Memory B cell (primary cell): Measurements from ENCODE around the gene LRRC45.

Experiments used
- ATAC-seq: fragments of 150-1000 bp; cut with Tn5 transposase; 2 replicates; pipeline ENCODE4 v1.10.0; 2021; ENCODE audit warnings: low read depth, mild to moderate bottlenecking, moderate library complexity
- DNase-seq, 2 donors: peaks; one replicate each; pipeline ENCODE4 v3.0.0; 2022; ENCODE audit warnings: low spot score in 2 of 2
- H3K27ac Mint-ChIP-seq: one replicate; pipeline ENCODE4 v1.8.0; 2022; ENCODE audit warnings: mild to moderate bottlenecking, moderate library complexity, mixed read lengths
- H3K27me3 Mint-ChIP-seq: one replicate; pipeline ENCODE4 v1.8.0; 2022; ENCODE audit warnings: mixed read lengths
- H3K36me3 Mint-ChIP-seq: one replicate; pipeline ENCODE4 v1.8.0; 2022; ENCODE audit warnings: mild to moderate bottlenecking, mixed read lengths
- H3K4me1 Mint-ChIP-seq: one replicate; pipeline ENCODE4 v1.8.0; 2022; ENCODE audit warnings: mixed read lengths
- H3K4me3 Mint-ChIP-seq: one replicate; pipeline ENCODE4 v1.8.0; 2022; ENCODE audit warnings: mild to moderate bottlenecking, moderate library complexity, mixed read lengths
- H3K9me3 Mint-ChIP-seq: one replicate; pipeline ENCODE4 v1.8.0; 2022; ENCODE audit warnings: mixed read lengths

LRRC45 gene

GRCh38 chr17:82070611-82071010, 47.5 kb downstream of the LRRC45 start:
- H3K27ac Mint-ChIP-seq = no peak overlapping the region
- H3K4me3 Mint-ChIP-seq = no peak overlapping the region
- no peak for ATAC-seq
- H3K9me3 Mint-ChIP-seq = no peaks in the 10 kb centered on the region
- H3K36me3 Mint-ChIP-seq = no peaks in the 10 kb centered on the region
- no peak for DNase-seq
- no peaks in the 10 kb centered on the region for H3K4me1 Mint-ChIP-seq
- no peaks in the 10 kb centered on the region for H3K27me3 Mint-ChIP-seq

DNA sequence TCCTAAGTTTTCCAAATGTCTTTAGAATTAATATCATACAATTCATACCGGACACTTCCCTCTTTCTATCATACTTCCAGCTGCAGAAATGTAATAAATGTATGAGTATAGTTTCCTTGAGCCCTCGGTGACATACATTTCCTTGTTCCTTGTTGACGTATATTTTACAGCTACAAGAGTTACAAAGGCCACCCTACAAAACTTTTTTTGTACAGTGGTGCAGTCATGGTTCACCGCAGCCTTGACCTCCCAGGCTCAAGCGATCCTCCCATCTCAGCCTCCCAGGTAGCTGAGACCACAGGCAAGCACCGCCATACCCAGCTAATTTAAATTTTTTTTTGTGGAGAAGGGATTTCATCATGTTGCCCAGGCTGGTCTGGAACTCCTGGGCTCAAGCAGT, 49.7 kb downstream of the LRRC45 start:
- no peak for ATAC-seq
- DNase-seq = no peak
- Mint-ChIP-seq H3K27ac (no peak overlapping the region), H3K36me3 (no peaks in the 10 kb centered on the region), H3K27me3 (peaks cover 3% of the 10 kb centered on the region), H3K4me3 (no peak overlapping the region), H3K4me1 (no peaks in the 10 kb centered on the region), H3K9me3 (no peaks in the 10 kb centered on the region)

- Mint-ChIP-seq H3K27ac (no peak overlapping the region), H3K9me3 (no peaks in the 10 kb centered on the region), H3K4me1 (no peaks in the 10 kb centered on the region), H3K36me3 (peaks cover 4% of the 10 kb centered on the region), H3K4me3 (no peak overlapping the region), H3K27me3 (peaks cover 3% of the 10 kb centered on the region)
- ATAC-seq (no peak), DNase-seq (no peak)
Measured at GRCh38 chr17:82073446-82073845, 50.3 kb downstream of the LRRC45 start.

- no peak overlapping the region for H3K27ac Mint-ChIP-seq
- no peak for DNase-seq
- H3K4me1 Mint-ChIP-seq = no peaks in the 10 kb centered on the region
- H3K27me3 Mint-ChIP-seq = peaks cover 3% of the 10 kb centered on the region
- no peak overlapping the region for H3K4me3 Mint-ChIP-seq
- peaks cover 11% of the 10 kb centered on the region for H3K36me3 Mint-ChIP-seq
- no peak for ATAC-seq
- H3K9me3 Mint-ChIP-seq = no peaks in the 10 kb centered on the region
Measured at GRCh38 chr17:82076018-82076784, 53.1 kb downstream of the LRRC45 start.

DNA sequence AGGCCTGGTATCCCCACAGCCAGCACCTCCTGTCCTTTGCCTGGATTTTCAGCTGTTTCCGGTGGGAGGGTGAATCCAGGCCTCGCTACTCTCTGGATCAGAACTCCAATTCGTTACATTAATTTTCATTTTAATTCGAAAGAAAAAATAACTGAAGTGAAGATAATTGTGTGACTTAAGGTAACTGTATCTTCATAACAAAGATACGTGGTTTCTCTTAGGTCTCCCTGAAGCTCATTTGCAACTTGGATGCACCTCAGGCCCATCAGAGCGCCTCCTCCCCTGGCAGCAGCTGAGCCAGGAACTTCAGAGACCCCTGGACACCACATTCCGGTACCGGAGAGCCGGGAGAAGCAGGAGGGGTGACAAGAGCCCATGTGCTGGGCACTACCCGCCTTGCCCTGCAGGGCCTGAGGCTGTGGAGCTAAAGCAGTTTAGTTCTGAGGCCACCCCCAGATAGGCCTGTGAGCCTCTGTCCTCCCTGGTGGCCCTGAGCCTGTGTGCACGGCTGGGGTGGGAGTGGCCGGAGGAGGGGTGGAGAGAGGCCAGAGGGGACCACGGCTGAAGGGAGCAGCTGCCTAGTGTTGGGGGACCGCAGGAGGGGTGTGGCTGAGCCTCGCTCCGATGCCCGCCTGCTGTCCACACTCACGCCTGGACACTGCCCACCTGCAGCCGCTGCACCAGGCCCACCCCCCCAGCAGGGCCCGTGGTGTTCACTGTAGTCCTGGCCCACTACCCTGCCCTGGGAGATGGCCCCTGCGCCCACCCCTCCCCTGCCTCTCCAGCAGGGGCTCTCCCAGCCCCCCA, 53.9 kb downstream of the LRRC45 start:
- Mint-ChIP-seq H3K27ac (no peak overlapping the region), H3K4me1 (no peaks in the 10 kb centered on the region), H3K27me3 (peaks cover 3% of the 10 kb centered on the region), H3K4me3 (no peak overlapping the region), H3K36me3 (peaks cover 11% of the 10 kb centered on the region), H3K9me3 (no peaks in the 10 kb centered on the region)
- DNase-seq (no peak), ATAC-seq (no peak)

DNA sequence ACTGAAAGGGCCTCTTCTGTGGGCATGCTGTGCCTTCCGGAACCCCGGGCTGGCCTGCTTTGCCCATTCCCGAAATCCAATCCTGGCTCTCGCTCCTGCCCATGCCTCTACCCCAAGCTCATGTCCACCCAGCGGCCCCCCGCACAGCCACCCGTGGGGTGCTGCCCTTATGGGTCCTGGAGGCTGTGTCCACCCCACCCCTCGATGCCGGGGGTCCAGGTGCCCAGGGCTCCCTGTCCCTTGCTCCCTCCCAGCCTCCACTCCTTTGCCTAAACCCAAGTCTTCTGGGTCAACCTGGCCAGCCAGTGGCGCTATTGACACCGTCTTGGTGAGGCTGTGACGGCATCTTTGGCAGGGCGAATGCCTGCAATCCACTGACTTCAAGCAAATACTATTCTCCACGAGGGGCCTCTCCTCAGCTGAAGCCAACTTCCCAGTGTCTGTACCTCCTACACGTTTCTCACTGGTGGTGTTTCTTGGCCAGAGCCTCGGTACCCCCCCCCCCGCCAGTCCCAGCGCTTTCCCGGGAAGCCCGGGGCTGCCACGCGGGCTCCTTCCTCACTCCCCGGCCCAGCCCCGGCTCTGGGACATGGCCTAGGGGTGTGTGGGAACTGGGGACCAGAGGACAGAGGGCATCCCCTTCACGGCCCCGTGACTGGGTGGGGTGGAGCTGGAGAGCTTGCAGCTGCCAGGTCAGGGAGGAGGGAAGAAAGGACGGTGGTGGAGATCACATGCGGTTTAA, 54.7 kb downstream of the LRRC45 start:
- Mint-ChIP-seq H3K4me1 (no peaks in the 10 kb centered on the region), H3K9me3 (no peaks in the 10 kb centered on the region), H3K27ac (no peak overlapping the region), H3K4me3 (no peak overlapping the region), H3K36me3 (peaks cover 11% of the 10 kb centered on the region), H3K27me3 (peaks cover 3% of the 10 kb centered on the region)
- ATAC-seq (no peak), DNase-seq (no peak)

DNA sequence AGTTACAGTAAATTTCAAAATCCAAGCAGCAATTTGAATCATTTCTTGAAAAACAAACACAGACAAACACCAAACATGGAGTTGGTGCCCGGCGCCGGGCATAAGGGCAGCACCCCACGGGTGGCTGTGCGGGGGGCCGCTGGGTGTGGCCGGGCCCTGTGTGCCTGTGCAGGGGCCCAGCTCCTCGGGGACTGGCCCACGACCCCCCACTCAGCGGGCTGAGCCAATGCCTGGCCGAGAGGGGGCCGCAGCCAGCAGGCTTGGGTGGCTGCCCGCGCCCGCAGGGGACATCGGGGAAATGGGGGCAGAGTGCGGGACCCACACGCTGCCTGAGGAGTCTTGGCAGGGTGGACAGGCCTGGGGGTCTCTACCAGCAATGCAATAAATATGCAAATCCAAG, 55.3 kb downstream of the LRRC45 start:
- DNase-seq (no peak), ATAC-seq (no peak)
- Mint-ChIP-seq H3K27ac (no peak overlapping the region), H3K36me3 (peaks cover 15% of the 10 kb centered on the region), H3K9me3 (no peaks in the 10 kb centered on the region), H3K4me1 (no peaks in the 10 kb centered on the region), H3K27me3 (peaks cover 3% of the 10 kb centered on the region), H3K4me3 (no peak overlapping the region)

- ATAC-seq (no peak), DNase-seq (no peak)
- Mint-ChIP-seq H3K36me3 (peaks cover 16% of the 10 kb centered on the region), H3K9me3 (no peaks in the 10 kb centered on the region), H3K27ac (no peak overlapping the region), H3K4me3 (no peak overlapping the region), H3K27me3 (peaks cover 3% of the 10 kb centered on the region), H3K4me1 (no peaks in the 10 kb centered on the region)
Measured at GRCh38 chr17:82079001-82079677, 56.0 kb downstream of the LRRC45 start.

- H3K36me3 Mint-ChIP-seq = peaks cover 19% of the 10 kb centered on the region
- peaks cover 3% of the 10 kb centered on the region for H3K27me3 Mint-ChIP-seq
- no peaks in the 10 kb centered on the region for H3K4me1 Mint-ChIP-seq
Measured at GRCh38 chr17:82080048-82080788, 57.1 kb downstream of the LRRC45 start.

More at GRCh38 chr17:82080048-82080788, 57.1 kb downstream of the LRRC45 start:
- no peaks in the 10 kb centered on the region for H3K9me3 Mint-ChIP-seq
- DNase-seq = no peak
- no peak overlapping the region for H3K27ac Mint-ChIP-seq
- no peak overlapping the region for H3K4me3 Mint-ChIP-seq
- no peak for ATAC-seq
